HepG2 (cell line): ENCODE data around the gene MYLK. TPM values are rescaled to one million over a fixed set of nuclear protein-coding genes. Genes with fewer than 3 reads are reported as not detected.

Experiments used
- ATAC-seq: fragments of 200-7000 bp; cut with Tn5 transposase; 3 replicates; pipeline ENCODE4 v1.9.1; 2020; ENCODE audit warnings: mild to moderate bottlenecking, moderate library complexity
- BruUV-seq: library from RNA; stranded (reverse); fragments of 400-500 nt; replicated peaks from 2 replicates; lab custom pipeline; 2021; lab: Mats Ljungman, UMichigan
- CTCF ChIA-PET: fragments of 300-600 bp; formaldehyde crosslinking; extraction: SDS; loops from one replicate; lab custom pipeline; 2021; ENCODE audit warnings: low total read pairs, inconsistent platforms, low intra/inter-chr PET ratio; lab: Yijun Ruan, JAX
- POLR2A ChIA-PET: fragments of 350-600 bp; sonication (Branson Sonifier 250); formaldehyde crosslinking; loops from one replicate; lab custom pipeline; 2020; ENCODE audit warnings: antibody characterized with exemption, inconsistent platforms; lab: Yijun Ruan, JAX
- DNase-seq: peaks from one replicate; pipeline ENCODE4 v3.0.0-alpha.2; 2015; ENCODE audit warnings: low spot score
- FAIRE-seq: peaks from 3 replicates; lab custom pipeline; 2011; peaks lifted over from hg19 to GRCh38; lab: Jason Lieb, UNC
- H2AFZ ChIP-seq: one replicate; pipeline ENCODE4 v1.6.1; 2011; ENCODE audit warnings: low read length, inconsistent platforms
- H3K27ac ChIP-seq: fragments of 300-600 bp; 3 replicates; pipeline ENCODE4 v1.8.0; 2011; ENCODE audit warnings: mixed run types, mild to moderate bottlenecking, mixed read lengths, low read length, inconsistent platforms; ENCODE audit not compliant: insufficient read depth; ENCODE audit errors: extremely low read length
- H3K27me3 ChIP-seq, 2 experiments: fragments of 200-600 bp in 1 of 2; 2 replicates in 1 of 2; 3 replicates in 1 of 2; pipeline versions ENCODE4 v1.6.0 to v1.8.0; 2011; ENCODE audit warnings: low read length in 2 of 2, mild to moderate bottlenecking in 2 of 2, moderate library complexity in 2 of 2, inconsistent platforms in 1 of 2; ENCODE audit not compliant: insufficient read depth in 2 of 2, control insufficient read depth in 1 of 2
- H3K36me3 ChIP-seq, 2 experiments: fragments of 200-600 bp in 1 of 2; replicated peaks in 1 of 2; 2 replicates in 1 of 2; 3 replicates in 1 of 2; pipeline versions ENCODE4 v1.5.1 to v1.8.0; 2011; ENCODE audit warnings: low read length in 2 of 2, inconsistent platforms in 1 of 2; ENCODE audit not compliant: insufficient read depth in 2 of 2, control insufficient read depth in 1 of 2
- H3K4me1 ChIP-seq: 2 replicates; pipeline ENCODE4 v1.5.1; 2012; ENCODE audit warnings: low read length, inconsistent platforms; ENCODE audit not compliant: insufficient read depth
- H3K4me2 ChIP-seq: 2 replicates; pipeline ENCODE4 v1.6.0; 2011; ENCODE audit warnings: low read depth, low read length, inconsistent platforms
- H3K4me3 ChIP-seq, 3 experiments: fragments of 200-600 bp in 1 of 3; sonication (generic), shearing (Covaris generic) in 1 of 3; replicated peaks in 1 of 3; 2 replicates each; pipeline ENCODE4 v1.5.1; 2011 to 2016; ENCODE audit warnings: low read length in 3 of 3, inconsistent platforms in 2 of 3, low read depth in 2 of 3, mild to moderate bottlenecking in 2 of 3, control low read depth in 1 of 3, mixed read lengths in 1 of 3; ENCODE audit not compliant: insufficient read depth in 1 of 3
- H3K79me2 ChIP-seq: one replicate; pipeline ENCODE4 v1.6.1; 2011; ENCODE audit warnings: low read length, inconsistent platforms; ENCODE audit not compliant: insufficient read depth
- H3K9ac ChIP-seq: 2 replicates; pipeline ENCODE4 v1.6.0; 2011; ENCODE audit warnings: mild to moderate bottlenecking, low read depth, low read length, inconsistent platforms; ENCODE audit not compliant: insufficient read depth
- H3K9me3 ChIP-seq: 2 replicates; pipeline ENCODE4 v1.5.1; 2012; ENCODE audit warnings: mild to moderate bottlenecking, low read length
- H4K20me1 ChIP-seq: 2 replicates; pipeline ENCODE4 v1.6.0; 2011; ENCODE audit warnings: inconsistent platforms, mild to moderate bottlenecking, low read length, moderate library complexity; ENCODE audit not compliant: insufficient read depth
- ESRRA ChIP-seq: sonication (generic); formaldehyde crosslinking; IDR thresholded peaks from 2 replicates; pipeline ENCODE4 v1.5.1; 2020; ENCODE audit warnings: mild to moderate bottlenecking, low read depth, missing genetic modification reagents
- ETV5 ChIP-seq: IDR thresholded peaks from 2 replicates; pipeline ENCODE4 v1.6.1; 2018; ENCODE audit warnings: missing biosample characterization, missing genetic modification reagents, inconsistent platforms, borderline replicate concordance
- FOSL2 ChIP-seq: sonication (generic); formaldehyde crosslinking; IDR thresholded peaks from 2 replicates; pipeline ENCODE4 v1.4.0; 2020; ENCODE audit warnings: missing genetic modification reagents
- FOXJ3 ChIP-seq: sonication (generic); formaldehyde crosslinking; IDR thresholded peaks from 2 replicates; pipeline ENCODE4 v1.4.0; 2020; ENCODE audit warnings: missing genetic modification reagents, mild to moderate bottlenecking, borderline replicate concordance
- GTF2F1 ChIP-seq: fragments of 150-350 bp; IDR thresholded peaks from 2 replicates; pipeline ENCODE4 v1.6.1; 2014; ENCODE audit warnings: low read length
- HOXA9 ChIP-seq: sonication (generic); formaldehyde crosslinking; IDR thresholded peaks from 2 replicates; pipeline ENCODE4 v1.8.1; 2022; ENCODE audit warnings: missing genetic modification reagents, mild to moderate bottlenecking, moderate library complexity, borderline replicate concordance
- KLF6 ChIP-seq: IDR thresholded peaks from 2 replicates; pipeline ENCODE4 v1.8.0; 2016; ENCODE audit warnings: missing biosample characterization, missing genetic modification reagents
- RARG ChIP-seq: sonication (generic); formaldehyde crosslinking; IDR thresholded peaks from 2 replicates; pipeline ENCODE4 v1.4.0; 2020; ENCODE audit warnings: low read depth, mild to moderate bottlenecking, missing genetic modification reagents
- RBM22 ChIP-seq: fragments of 200-400 bp; formaldehyde crosslinking; optimal IDR thresholded peaks from 2 replicates; pipeline ENCODE3; 2017; ENCODE audit warnings: mild to moderate bottlenecking, low read length, moderate library complexity
- REL ChIP-seq: sonication (generic); formaldehyde crosslinking; conservative IDR thresholded peaks from 2 replicates; pipeline ENCODE4 v1.8.0; 2022; ENCODE audit warnings: mild to moderate bottlenecking, missing genetic modification reagents, moderate library complexity
- SOX5 ChIP-seq: IDR thresholded peaks from 2 replicates; pipeline ENCODE4 v1.6.1; 2016; ENCODE audit warnings: borderline replicate concordance
- ZFP90 ChIP-seq: sonication (generic); formaldehyde crosslinking; IDR thresholded peaks from 2 replicates; pipeline ENCODE4 v1.8.0; 2022; ENCODE audit warnings: missing genetic modification reagents, mild to moderate bottlenecking, inconsistent platforms, borderline replicate concordance
- WGBS: methylation state at CpG from one replicate; pipeline ENCODE4 v1.1.6; 2017; ENCODE audit warnings: low lambda C conversion rate; 5-methylcytosine and 5-hydroxymethylcytosine counted together
- in situ Hi-C: cut with HindIII; loops from 2 replicates; pipeline ENCODE4 v1.10.0; 2017; ENCODE audit warnings: low pct_unique_long_range_greater_than_20kb; ENCODE audit not compliant: extremely low pct_ligation_motif_present
- intact Hi-C: fragments of 100-400 bp; cut with micrococcal nuclease; formaldehyde crosslinking; loops from one replicate; pipeline ENCODE4 v1.10.0; 2022; ENCODE audit not compliant: unreplicated experiment
- polyA plus RNA-seq, 8 experiments: library from polyadenylated mRNA; depleted of rRNA in 3 of 8; stranded (reverse) in 7 of 8; unstranded in 1 of 8; fragments of >200 nt; fragmentation: Illumina TruSeq in 4 of 8; extraction: Trizol in 4 of 8; gene quantifications; 2 replicates each; pipeline versions ENCODE4 v1.2.1 to v1.2.3, GENCODE V29; 2011 to 2016; ENCODE audit warnings: low read depth in 4 of 8, missing spikeins in 1 of 8, mixed read lengths in 1 of 8; ENCODE audit not compliant: insufficient read depth in 1 of 8
- total RNA-seq, 5 experiments: library from RNA; depleted of rRNA; stranded (reverse); fragments of >200 nt; fragmentation: Illumina TruSeq; extraction: Trizol; gene quantifications; 2 replicates each; pipeline ENCODE4 v1.2.3, GENCODE V29; 2016; ENCODE audit warnings: low read depth in 1 of 5
- TF ChIP-seq, protein P1 (sequence below): sonication (generic); formaldehyde crosslinking; IDR thresholded peaks from 2 replicates; pipeline ENCODE4 v1.4.0; 2020; ENCODE audit warnings: mild to moderate bottlenecking, missing genetic modification reagents
- TF ChIP-seq, protein P2 (sequence below): sonication (generic); formaldehyde crosslinking; IDR thresholded peaks from 2 replicates; pipeline ENCODE4 v1.4.0; 2020; ENCODE audit warnings: missing genetic modification reagents
- TF ChIP-seq, protein P3 (sequence below): sonication (generic); formaldehyde crosslinking; IDR thresholded peaks from 2 replicates; pipeline ENCODE4 v1.4.0; 2020; ENCODE audit warnings: low read depth, mild to moderate bottlenecking, missing genetic modification reagents

MYLK gene
- total and polyA plus RNA-seq, 2 of the 13 experiments (the other 11 are each of a cell fraction or from before 2014, with no cell fraction given), result 10.6 to 34.9 TPM

GRCh38 chr3:123689831-123690230, 194.3 kb downstream of the MYLK start:
- H3K9me3 ChIP-seq, result no peaks in the 10 kb centered on the region
- H3K36me3 ChIP-seq, result peaks cover 9 to 41% of the 10 kb centered on the region in 2 experiments; a peak in 4 of 5 replicates

DNA sequence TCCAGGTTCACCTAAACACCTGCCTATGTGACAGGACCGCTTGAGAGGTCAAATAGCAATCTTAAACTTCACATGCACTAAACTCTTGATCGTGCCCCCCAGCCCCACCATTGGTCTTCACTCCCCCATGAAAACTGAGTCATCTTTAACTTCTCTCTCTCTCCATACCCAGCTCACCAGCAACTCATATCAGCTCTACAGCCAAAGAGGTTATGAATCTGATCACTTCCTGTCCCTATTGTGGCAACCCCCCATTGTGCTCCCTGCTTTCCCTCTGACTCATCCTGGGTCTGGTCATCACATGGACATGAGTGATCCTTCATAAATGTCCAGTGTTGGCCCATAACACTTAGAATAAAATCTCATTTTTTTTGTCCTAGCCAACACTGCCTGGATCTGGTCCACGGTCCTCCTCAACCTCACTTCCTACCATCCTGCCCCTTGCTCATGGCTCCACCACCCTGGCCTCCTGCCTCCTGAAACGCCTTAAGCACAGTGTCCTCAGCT, 195.8 kb downstream of the MYLK start:
- 96% methylated on average over 4 of the region's 4 CpGs for WGBS
- FAIRE-seq, result no peak
- ChIA-PET CTCF (no interaction called here), POLR2A (interaction anchor here (1.5 to 2.1 kb wide), 2 partner anchors 8 to 14 kb away, joined by 4 read pairs; no protein-coding TSS in a partner anchor)
- H2AFZ ChIP-seq, result no peak overlapping the region
- no peaks in the 10 kb centered on the region for H3K79me2 ChIP-seq
- H3K27me3 ChIP-seq, result no peaks in the 10 kb centered on the region
- ATAC-seq, result peak; percentile 26; the same call in 1 of the 3 replicates
- H3K36me3 ChIP-seq, result peaks cover 10 to 47% of the 10 kb centered on the region in 2 experiments; a peak in 4 of 5 replicates
- BruUV-seq, result no TSS peak
- TF ChIP-seq RBM22 (peak; percentile 46), ETV5 (CRISPR knock-in tag) (peak; percentile 51; the same call in 1 of the 2 replicates), ZFP90 (no peak), GTF2F1 (no peak), HOXA9 (no peak), FOSL2 (peak; percentile 85), SOX5 (CRISPR knock-in tag) (peak; percentile 36; the same call in 1 of the 2 replicates)
- TF ChIP-seq, protein P1, sequence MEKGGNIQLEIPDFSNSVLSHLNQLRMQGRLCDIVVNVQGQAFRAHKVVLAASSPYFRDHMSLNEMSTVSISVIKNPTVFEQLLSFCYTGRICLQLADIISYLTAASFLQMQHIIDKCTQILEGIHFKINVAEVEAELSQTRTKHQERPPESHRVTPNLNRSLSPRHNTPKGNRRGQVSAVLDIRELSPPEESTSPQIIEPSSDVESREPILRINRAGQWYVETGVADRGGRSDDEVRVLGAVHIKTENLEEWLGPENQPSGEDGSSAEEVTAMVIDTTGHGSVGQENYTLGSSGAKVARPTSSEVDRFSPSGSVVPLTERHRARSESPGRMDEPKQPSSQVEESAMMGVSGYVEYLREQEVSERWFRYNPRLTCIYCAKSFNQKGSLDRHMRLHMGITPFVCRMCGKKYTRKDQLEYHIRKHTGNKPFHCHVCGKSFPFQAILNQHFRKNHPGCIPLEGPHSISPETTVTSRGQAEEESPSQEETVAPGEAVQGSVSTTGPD, result no peak
- TF ChIP-seq, protein P2, sequence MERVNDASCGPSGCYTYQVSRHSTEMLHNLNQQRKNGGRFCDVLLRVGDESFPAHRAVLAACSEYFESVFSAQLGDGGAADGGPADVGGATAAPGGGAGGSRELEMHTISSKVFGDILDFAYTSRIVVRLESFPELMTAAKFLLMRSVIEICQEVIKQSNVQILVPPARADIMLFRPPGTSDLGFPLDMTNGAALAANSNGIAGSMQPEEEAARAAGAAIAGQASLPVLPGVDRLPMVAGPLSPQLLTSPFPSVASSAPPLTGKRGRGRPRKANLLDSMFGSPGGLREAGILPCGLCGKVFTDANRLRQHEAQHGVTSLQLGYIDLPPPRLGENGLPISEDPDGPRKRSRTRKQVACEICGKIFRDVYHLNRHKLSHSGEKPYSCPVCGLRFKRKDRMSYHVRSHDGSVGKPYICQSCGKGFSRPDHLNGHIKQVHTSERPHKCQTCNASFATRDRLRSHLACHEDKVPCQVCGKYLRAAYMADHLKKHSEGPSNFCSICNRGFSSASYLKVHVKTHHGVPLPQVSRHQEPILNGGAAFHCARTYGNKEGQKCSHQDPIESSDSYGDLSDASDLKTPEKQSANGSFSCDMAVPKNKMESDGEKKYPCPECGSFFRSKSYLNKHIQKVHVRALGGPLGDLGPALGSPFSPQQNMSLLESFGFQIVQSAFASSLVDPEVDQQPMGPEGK (CRISPR knock-in tag), result 0 out of 2 replicates have a peak, but pooled peaks have one; percentile 27
- H3K4me1 ChIP-seq, result peaks cover 29% of the 10 kb centered on the region
- no peak overlapping the region for H3K4me3 ChIP-seq
- H3K9ac ChIP-seq, result no peak overlapping the region
- no peaks in the 10 kb centered on the region for H3K9me3 ChIP-seq
- intact Hi-C loops, result no loop called here
- H4K20me1 ChIP-seq, result no peaks in the 10 kb centered on the region
- H3K27ac ChIP-seq, result peak overlapping the region; percentile 24
- no peak overlapping the region for H3K4me2 ChIP-seq
- peak; percentile 60 for DNase-seq
- in situ Hi-C loops, result no loop called here

More at GRCh38 chr3:123689831-123690230, 194.3 kb downstream of the MYLK start:
- FAIRE-seq (no peak), DNase-seq (no peak), ATAC-seq (no peak)
- H3K9ac ChIP-seq, result no peak overlapping the region
- H3K4me2 ChIP-seq, result no peak overlapping the region
- H4K20me1 ChIP-seq, result no peaks in the 10 kb centered on the region
- no peak overlapping the region for H3K4me3 ChIP-seq
- in situ Hi-C loops (no loop called here), intact Hi-C loops (no loop called here)
- no peaks in the 10 kb centered on the region for H3K27me3 ChIP-seq
- H2AFZ ChIP-seq, result no peak overlapping the region
- H3K79me2 ChIP-seq, result no peaks in the 10 kb centered on the region
- no peak overlapping the region for H3K27ac ChIP-seq
- POLR2A ChIA-PET, result no interaction called here
- no TSS peak for BruUV-seq
- TF ChIP-seq, protein P3, sequence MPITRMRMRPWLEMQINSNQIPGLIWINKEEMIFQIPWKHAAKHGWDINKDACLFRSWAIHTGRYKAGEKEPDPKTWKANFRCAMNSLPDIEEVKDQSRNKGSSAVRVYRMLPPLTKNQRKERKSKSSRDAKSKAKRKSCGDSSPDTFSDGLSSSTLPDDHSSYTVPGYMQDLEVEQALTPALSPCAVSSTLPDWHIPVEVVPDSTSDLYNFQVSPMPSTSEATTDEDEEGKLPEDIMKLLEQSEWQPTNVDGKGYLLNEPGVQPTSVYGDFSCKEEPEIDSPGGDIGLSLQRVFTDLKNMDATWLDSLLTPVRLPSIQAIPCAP (CRISPR knock-in tag), result no peak
- TF ChIP-seq REL (CRISPR knock-in tag) (no peak), KLF6 (CRISPR knock-in tag) (no peak), RARG (CRISPR knock-in tag) (no peak), ESRRA (CRISPR knock-in tag) (no peak), FOXJ3 (CRISPR knock-in tag) (no peak)
- H3K4me1 ChIP-seq, result peaks cover 34% of the 10 kb centered on the region
- CTCF ChIA-PET, result no interaction called here
- 92% methylated on average over 3 of the region's 3 CpGs for WGBS
